Natural killer cell (primary cell): ENCODE data around the gene PDE11A. TPM values are rescaled to one million over a fixed set of nuclear protein-coding genes. Genes with fewer than 3 reads are reported as not detected.

ENCODE experiments used
- ATAC-seq, 3 donors: fragments of 150-1000 bp in 2 of 3; fragments of 200-7000 bp in 1 of 3; cut with Tn5 transposase; 1 replicate in 1 of 3; 2 replicates in 2 of 3; pipeline ENCODE4 v1.10.0; 2021; ENCODE audit warnings: mild to moderate bottlenecking in 2 of 3, moderate library complexity in 2 of 3
- DNase-seq, 2 donors: peaks; one replicate each; pipeline versions ENCODE4 v3.0.0 to v3.0.0-alpha.2; 2013 to 2021; ENCODE audit warnings: mixed read lengths in 1 of 2
- H3K27ac ChIP-seq: one replicate; pipeline ENCODE4 v1.5.1; 2013; ENCODE audit warnings: mild to moderate bottlenecking, low read length
- H3K27me3 ChIP-seq: one replicate; pipeline ENCODE4 v1.6.1; 2013; ENCODE audit warnings: low read length; ENCODE audit not compliant: control insufficient read depth, insufficient read depth
- H3K36me3 ChIP-seq: one replicate; pipeline ENCODE4 v1.6.1; 2013; ENCODE audit warnings: low read length; ENCODE audit not compliant: control insufficient read depth, insufficient read depth
- H3K4me1 ChIP-seq: one replicate; pipeline ENCODE4 v1.6.1; 2013; ENCODE audit warnings: low read length; ENCODE audit not compliant: control insufficient read depth, insufficient read depth
- H3K4me3 ChIP-seq: one replicate; pipeline ENCODE4 v1.5.1; 2013; ENCODE audit warnings: low read length
- H3K9me3 ChIP-seq: one replicate; pipeline ENCODE4 v1.6.1; 2013; ENCODE audit warnings: low read length; ENCODE audit not compliant: control insufficient read depth, insufficient read depth
- H3K27ac Mint-ChIP-seq, 2 donors: one replicate each; pipeline ENCODE4 v1.8.0; 2022; ENCODE audit warnings: mild to moderate bottlenecking in 2 of 2, mixed read lengths in 2 of 2, moderate library complexity in 1 of 2
- H3K27me3 Mint-ChIP-seq, 2 donors: one replicate each; pipeline ENCODE4 v1.8.0; 2022; ENCODE audit warnings: low read depth in 2 of 2, mixed read lengths in 2 of 2
- H3K36me3 Mint-ChIP-seq: one replicate; pipeline ENCODE4 v1.8.0; 2022; ENCODE audit warnings: mixed read lengths
- H3K4me1 Mint-ChIP-seq, 2 donors: one replicate each; pipeline ENCODE4 v1.8.0; 2022; ENCODE audit warnings: mixed read lengths in 2 of 2
- H3K4me3 Mint-ChIP-seq: one replicate; pipeline ENCODE4 v1.8.0; 2022; ENCODE audit warnings: mild to moderate bottlenecking, moderate library complexity, mixed read lengths
- H3K9me3 Mint-ChIP-seq, 2 donors: one replicate each; pipeline ENCODE4 v1.8.0; 2022; ENCODE audit warnings: mixed read lengths in 2 of 2
- CTCF ChIP-seq: fragments of 200-600 bp; IDR thresholded peaks from one replicate; pipeline ENCODE4 v1.8.0; 2022; ENCODE audit warnings: antibody characterized with exemption
- WGBS: methylation state at CpG from one replicate; pipeline ENCODE4 v1.1.7; 2013; ENCODE audit warnings: missing lambda C conversion rate; ENCODE audit not compliant: insufficient coverage; 5-methylcytosine and 5-hydroxymethylcytosine counted together
- intact Hi-C: fragments of 100-400 bp; cut with micrococcal nuclease; formaldehyde crosslinking; loops from one replicate; pipeline ENCODE4 v1.14.2; 2022
- total RNA-seq, 4 donors: library from RNA; stranded (reverse); fragments of 120-200 nt in 1 of 4; gene quantifications; one replicate each; pipeline versions ENCODE4 v1.2.3 to v1.2.4, GENCODE V29; 2013 to 2022

PDE11A gene
- total RNA-seq, 3 donors from 2014 or later (not counting 1 experiment from before 2014, with no cell fraction given) = not detected

GRCh38 chr2:178025551-178026185 lies 46.9 kb downstream of the PDE11A start:
- no peaks in the 10 kb centered on the region for H3K36me3 Mint-ChIP-seq
- H3K9me3 ChIP-seq = no peaks in the 10 kb centered on the region
- H3K27me3 Mint-ChIP-seq = peaks cover 0 to 3% of the 10 kb centered on the region in 2 donors
- no peak overlapping the region for H3K4me3 Mint-ChIP-seq
- whole genome bisulfite sequencing = 92% methylated on average over 3 of the region's 4 CpGs
- no peak overlapping the region for H3K27ac Mint-ChIP-seq
- no peaks in the 10 kb centered on the region for H3K4me1 Mint-ChIP-seq
- no peak for DNase-seq
- no peak for TF ChIP-seq CTCF
- no peaks in the 10 kb centered on the region for H3K27me3 ChIP-seq
- no peak overlapping the region for H3K4me3 ChIP-seq
- peaks cover 0 to 7% of the 10 kb centered on the region in 2 donors for H3K9me3 Mint-ChIP-seq
- H3K36me3 ChIP-seq = no peaks in the 10 kb centered on the region
- H3K4me1 ChIP-seq = no peaks in the 10 kb centered on the region
- ATAC-seq = no peak
- intact Hi-C loops = no loop called here
- no peak overlapping the region for H3K27ac ChIP-seq

DNA sequence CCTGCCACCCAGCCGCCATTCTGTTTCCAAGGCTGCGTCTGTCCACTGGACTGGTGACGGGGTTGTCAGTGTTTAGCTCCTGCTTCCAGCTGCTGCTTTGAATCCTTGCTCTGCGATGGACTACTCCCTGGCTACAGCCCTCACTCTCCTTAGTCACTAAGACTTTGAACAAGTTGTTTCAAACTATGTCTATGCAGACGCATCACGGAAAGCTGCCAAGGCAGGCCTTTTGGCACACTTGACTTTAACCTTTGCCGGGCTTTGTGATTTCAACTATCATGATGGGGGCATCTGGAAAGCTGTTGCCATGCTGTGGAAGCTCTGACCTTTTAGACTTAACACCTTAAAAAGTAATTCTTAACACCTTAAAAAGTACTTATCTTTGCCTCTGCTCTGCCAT lies 54.4 kb downstream of the PDE11A start:
- Mint-ChIP-seq H3K4me1 (no peaks in the 10 kb centered on the region), H3K4me3 (no peak overlapping the region), H3K27ac (no peak overlapping the region), H3K36me3 (no peaks in the 10 kb centered on the region), H3K9me3 (peaks cover 0 to 13% of the 10 kb centered on the region in 2 donors), H3K27me3 (no peaks in the 10 kb centered on the region)
- no peak overlapping the region for H3K4me3 ChIP-seq
- H3K36me3 ChIP-seq = no peaks in the 10 kb centered on the region
- 93% methylated on average over 7 of the region's 7 CpGs for WGBS
- no peak for TF ChIP-seq CTCF
- no peaks in the 10 kb centered on the region for H3K4me1 ChIP-seq
- H3K9me3 ChIP-seq = no peaks in the 10 kb centered on the region
- no peak for ATAC-seq
- DNase-seq = peak in 1 of 2 donors; percentile 12
- no peak overlapping the region for H3K27ac ChIP-seq
- intact Hi-C loops = no loop called here
- no peaks in the 10 kb centered on the region for H3K27me3 ChIP-seq

DNA sequence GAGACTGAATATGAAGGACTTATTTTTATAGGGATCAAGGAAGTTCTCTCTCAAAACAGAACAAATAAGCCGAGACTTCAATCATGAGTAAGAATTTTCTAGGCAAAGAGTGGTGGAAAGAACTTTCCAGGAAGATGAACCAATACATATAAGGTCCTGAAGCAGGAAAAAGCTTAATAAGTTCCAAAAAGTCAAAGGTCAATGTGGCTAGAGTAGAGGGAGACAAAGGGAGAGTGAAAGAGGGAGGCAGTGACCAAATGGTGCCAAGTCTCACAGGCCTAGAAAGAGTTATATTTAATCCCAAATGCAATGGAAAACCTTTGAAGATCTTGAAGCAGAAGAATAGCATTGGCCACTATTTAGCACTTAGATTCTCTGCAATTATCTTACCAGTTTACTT lies 56.0 kb downstream of the PDE11A start:
- Histone ChIP-seq H3K27ac (no peak overlapping the region), H3K36me3 (no peaks in the 10 kb centered on the region), H3K9me3 (no peaks in the 10 kb centered on the region), H3K27me3 (no peaks in the 10 kb centered on the region), H3K4me3 (no peak overlapping the region), H3K4me1 (no peaks in the 10 kb centered on the region)
- peaks cover 0 to 8% of the 10 kb centered on the region in 2 donors for H3K9me3 Mint-ChIP-seq
- H3K27ac Mint-ChIP-seq = no peak overlapping the region
- TF ChIP-seq CTCF = no peak
- no peak overlapping the region for H3K4me3 Mint-ChIP-seq
- no CpG with 5 or more reads among the region's 1 CpG for WGBS
- H3K27me3 Mint-ChIP-seq = no peaks in the 10 kb centered on the region
- intact Hi-C loops = no loop called here
- H3K36me3 Mint-ChIP-seq = no peaks in the 10 kb centered on the region
- H3K4me1 Mint-ChIP-seq = no peaks in the 10 kb centered on the region
- no peak for ATAC-seq
- no peak for DNase-seq

DNA sequence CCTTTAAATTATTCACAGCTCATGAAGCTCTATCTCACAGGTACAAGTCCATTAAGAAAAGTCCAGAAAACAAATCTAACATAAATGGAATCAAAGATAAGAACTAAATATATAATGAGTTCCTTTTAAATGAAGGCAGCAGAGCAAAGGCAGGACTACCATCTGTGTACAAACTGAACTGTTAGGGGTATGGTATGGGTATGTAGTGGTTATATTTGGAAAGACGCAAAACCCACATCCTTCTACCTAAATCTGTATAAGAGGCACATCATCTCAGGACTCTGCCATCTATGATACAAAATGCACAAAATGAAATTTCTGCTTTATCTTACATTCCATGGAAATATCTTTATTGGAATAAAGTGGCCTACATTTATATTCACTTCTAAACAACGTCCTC lies 59.9 kb downstream of the PDE11A start:
- H3K27ac Mint-ChIP-seq = no peak overlapping the region
- H3K4me3 Mint-ChIP-seq = no peak overlapping the region
- peaks cover 0 to 2% of the 10 kb centered on the region in 2 donors for H3K9me3 Mint-ChIP-seq
- no peaks in the 10 kb centered on the region for H3K9me3 ChIP-seq
- no peaks in the 10 kb centered on the region for H3K4me1 ChIP-seq
- ATAC-seq (no peak), DNase-seq (no peak)
- intact Hi-C loops = no loop called here
- TF ChIP-seq CTCF = no peak
- no peaks in the 10 kb centered on the region for H3K27me3 ChIP-seq
- no peaks in the 10 kb centered on the region for H3K4me1 Mint-ChIP-seq
- peaks cover 0 to 2% of the 10 kb centered on the region in 2 donors for H3K27me3 Mint-ChIP-seq
- H3K36me3 ChIP-seq = no peaks in the 10 kb centered on the region
- 77% methylated on average over 1 of the region's 2 CpGs for WGBS
- no peak overlapping the region for H3K4me3 ChIP-seq
- H3K36me3 Mint-ChIP-seq = no peaks in the 10 kb centered on the region
- no peak overlapping the region for H3K27ac ChIP-seq
